ENCODE measurements around the gene NOSIP. TPM values are rescaled to one million over a fixed set of nuclear protein-coding genes. Genes with fewer than 3 reads are reported as not detected.

Gene NOSIP
- total RNA-seq, 2 experiments from 2014 or later, result 35.1 to 74.7 TPM

- Histone ChIP-seq H4K20me1 (ENCODE audit: insufficient read depth, low read length) (no peaks in the 10 kb centered on the region), H2AFZ (ENCODE audit: low read length) (no peak overlapping the region), H3K4me1 (ENCODE audit: insufficient read depth, low read length, poor library complexity, severe bottlenecking) (peaks cover 21% of the 10 kb centered on the region), H3K36me3 (ENCODE audit: insufficient read depth, low read length) (no peaks in the 10 kb centered on the region), H3K9me2 (ENCODE audit: insufficient read depth, low read length) (no peaks in the 10 kb centered on the region), H3K27ac (ENCODE audit: low read depth, low read length, poor library complexity, severe bottlenecking) (no peak overlapping the region), H3K4me2 (ENCODE audit: low read length) (no peak overlapping the region), H3K79me2 (ENCODE audit: insufficient read depth, low read depth, low read length) (no peaks in the 10 kb centered on the region), H3K4me3 (ENCODE audit: low read depth, low read length, poor library complexity, severe bottlenecking) (no peak overlapping the region), H3K9me3 (ENCODE audit: low read length) (no peaks in the 10 kb centered on the region)
- DNase-seq (ENCODE audit: low spot score), result peak; percentile 13
- TF ChIP-seq CTCF (conservative IDR thresholded peaks at IDR 0.05; ENCODE audit: low read length) (no peak), EZH2phosphoT487 (IDR thresholded peaks at IDR 0.05; ENCODE audit: borderline replicate concordance, low read depth, low read length) (no peak)
- intact Hi-C loops (cut with micrococcal nuclease; ENCODE audit: unreplicated experiment), result no loop called here
- POLR2A ChIA-PET, result no interaction called here
- no TSS peak for BruUV-seq (replicated peaks)
- CTCF ChIA-PET (ENCODE audit: unreplicated experiment), result no interaction called here
Observed at GRCh38 chr19:49515767-49516166, 64.6 kb downstream of the NOSIP start.

- no TSS peak for BruUV-seq (replicated peaks)
- DNase-seq (ENCODE audit: low spot score), result no peak
- no peak for TF ChIP-seq CTCF (conservative IDR thresholded peaks at IDR 0.05; ENCODE audit: low read length)
- no peak for TF ChIP-seq EZH2phosphoT487 (IDR thresholded peaks at IDR 0.05; ENCODE audit: borderline replicate concordance, low read depth, low read length)
- peak overlapping the region; percentile 75 for H3K4me2 ChIP-seq (ENCODE audit: low read length)
- ChIA-PET POLR2A (interaction anchor here (1.1 kb wide), 1 partner anchor 162 kb away, joined by 3 read pairs; no protein-coding TSS in a partner anchor), CTCF (ENCODE audit: unreplicated experiment) (no interaction called here)
- H3K36me3 ChIP-seq (ENCODE audit: insufficient read depth, low read length), result no peaks in the 10 kb centered on the region
- H3K4me1 ChIP-seq (ENCODE audit: insufficient read depth, low read length, poor library complexity, severe bottlenecking), result peaks cover 21% of the 10 kb centered on the region
- intact Hi-C loops (cut with micrococcal nuclease; ENCODE audit: unreplicated experiment), result no loop called here
- no peak overlapping the region for H3K4me3 ChIP-seq (ENCODE audit: low read depth, low read length, poor library complexity, severe bottlenecking)
- no peaks in the 10 kb centered on the region for H4K20me1 ChIP-seq (ENCODE audit: insufficient read depth, low read length)
- no peaks in the 10 kb centered on the region for H3K79me2 ChIP-seq (ENCODE audit: insufficient read depth, low read depth, low read length)
- no peaks in the 10 kb centered on the region for H3K9me2 ChIP-seq (ENCODE audit: insufficient read depth, low read length)
- no peak overlapping the region for H2AFZ ChIP-seq (ENCODE audit: low read length)
- H3K9me3 ChIP-seq (ENCODE audit: low read length), result no peaks in the 10 kb centered on the region
- no peak overlapping the region for H3K27ac ChIP-seq (ENCODE audit: low read depth, low read length, poor library complexity, severe bottlenecking)
Observed at GRCh38 chr19:49514151-49514550, 66.2 kb downstream of the NOSIP start.

GRCh38 chr19:49513746-49514118 is 66.6 kb downstream of the NOSIP start:
- CTCF ChIA-PET (ENCODE audit: unreplicated experiment), result no interaction called here
- Histone ChIP-seq H2AFZ (ENCODE audit: low read length) (peak overlapping the region; percentile 79; the same call in 1 of the 2 replicates), H3K27ac (ENCODE audit: low read depth, low read length, poor library complexity, severe bottlenecking) (no peak overlapping the region), H3K4me3 (ENCODE audit: low read depth, low read length, poor library complexity, severe bottlenecking) (peak overlapping the region; percentile 73), H3K79me2 (ENCODE audit: insufficient read depth, low read depth, low read length) (no peaks in the 10 kb centered on the region), H4K20me1 (ENCODE audit: insufficient read depth, low read length) (no peaks in the 10 kb centered on the region), H3K9me2 (ENCODE audit: insufficient read depth, low read length) (no peaks in the 10 kb centered on the region), H3K9me3 (ENCODE audit: low read length) (no peaks in the 10 kb centered on the region), H3K4me1 (ENCODE audit: insufficient read depth, low read length, poor library complexity, severe bottlenecking) (peaks cover 21% of the 10 kb centered on the region), H3K36me3 (ENCODE audit: insufficient read depth, low read length) (no peaks in the 10 kb centered on the region), H3K4me2 (ENCODE audit: low read length) (peak overlapping the region; percentile 75)
- intact Hi-C loops (cut with micrococcal nuclease; ENCODE audit: unreplicated experiment), result no loop called here
- no TSS peak for BruUV-seq (replicated peaks)
- POLR2A ChIA-PET, result interaction anchor here (1.0 to 1.1 kb wide), 2 partner anchors 127 to 162 kb away, joined by 3 to 4 read pairs; partner anchors contain the start of gene RRAS
- TF ChIP-seq CTCF (conservative IDR thresholded peaks at IDR 0.05; ENCODE audit: low read length) (no peak), EZH2phosphoT487 (IDR thresholded peaks at IDR 0.05; ENCODE audit: borderline replicate concordance, low read depth, low read length) (no peak)
- DNase-seq (ENCODE audit: low spot score), result no peak
